ENCODE measurements around the gene IPPK. TPM values are rescaled to one million over a fixed set of nuclear protein-coding genes. Genes with fewer than 3 reads are reported as not detected.

The IPPK gene
- total and polyA plus RNA-seq, 2 of the 4 experiments (the other 2 are of a cell fraction): 25.1 to 26.8 TPM

GRCh38 chr9:92668746-92669526 lies 995 bp downstream of the IPPK start:
- H3K9me1 ChIP-seq (ENCODE audit: insufficient read depth, low read length): peaks cover 13% of the 10 kb centered on the region
- H4K5ac ChIP-seq (ENCODE audit: low read depth, low read length): peak overlapping the region; percentile 24; the same call in 1 of the 2 replicates
- peak overlapping the region; percentile 99 for H2AK9ac ChIP-seq (replicated peaks; ENCODE audit: low read depth, low read length, poor library complexity)
- H3K79me1 ChIP-seq (ENCODE audit: low read depth in 1 of 2, low read length in 2 of 2): peaks cover 25 to 74% of the 10 kb centered on the region in 2 experiments
- peak; percentile 50 for ATAC-seq (ENCODE audit: low read depth)
- peak overlapping the region; percentile 77 for H2AK5ac ChIP-seq (ENCODE audit: low read depth, low read length)
- H3K27ac ChIP-seq (ENCODE audit: insufficient read depth, low read length): peak overlapping the region; percentile 85
- H3K9me3 ChIP-seq (ENCODE audit: control insufficient read depth, insufficient read depth, low read length): no peaks in the 10 kb centered on the region
- peaks cover 6% of the 10 kb centered on the region for H3K36me3 ChIP-seq (ENCODE audit: control insufficient read depth, insufficient read depth, low read length)
- H3K14ac ChIP-seq (replicated peaks; ENCODE audit: low read depth, low read length): peak overlapping the region; percentile 92
- BruUV-seq (replicated peaks): TSS peak; percentile 59
- H2AFZ ChIP-seq (replicated peaks; ENCODE audit: low read length, poor library complexity): peak overlapping the region; percentile 99
- TF ChIP-seq RAD21 (IDR thresholded peaks at IDR 0.05; ENCODE audit: low read length) (no peak), POLR2A (IDR thresholded peaks at IDR 0.05; ENCODE audit: low read depth, low read length) (peak; percentile 65; the same call in 1 of the 2 replicates), MAFK (IDR thresholded peaks at IDR 0.05; ENCODE audit: low read depth, low read length) (no peak), CHD1 (IDR thresholded peaks at IDR 0.05; ENCODE audit: low read depth, low read length) (0 out of 2 replicates have a peak, but pooled peaks have one; percentile 53), MAZ (IDR thresholded peaks at IDR 0.05; ENCODE audit: borderline replicate concordance, low read depth, low read length) (peak; percentile 86; the same call in 1 of the 2 replicates), SMC3 (IDR thresholded peaks at IDR 0.05; ENCODE audit: low read depth, low read length) (no peak), CEBPB (IDR thresholded peaks at IDR 0.05; ENCODE audit: low read depth, low read length) (no peak), BHLHE40 (IDR thresholded peaks at IDR 0.05; ENCODE audit: low read depth, low read length) (peak; percentile 21; the same call in 1 of the 2 replicates), NFE2L2 (IDR thresholded peaks at IDR 0.05; ENCODE audit: low read depth, low read length) (no peak)
- H3K27me3 ChIP-seq (ENCODE audit: control insufficient read depth, insufficient read depth, low read length): no peaks in the 10 kb centered on the region
- ChIA-PET CTCF (no interaction called here), POLR2A (ENCODE audit: unreplicated experiment) (no interaction called here)
- H3K9ac ChIP-seq (ENCODE audit: low read depth, low read length): peak overlapping the region; percentile 78
- peak overlapping the region; percentile 70 for H3K56ac ChIP-seq (ENCODE audit: extremely low read depth, insufficient read depth, low read length)
- dilution Hi-C loops (cut with HindIII; ENCODE audit: low sequenced_read_pairs, unreplicated experiment): no loop called here
- H4K8ac ChIP-seq (ENCODE audit: low read depth in 2 of 2, low read length in 2 of 2): peak overlapping the region; percentile 70 to 90
- peak overlapping the region; percentile 97 for H3K23ac ChIP-seq (ENCODE audit: low read depth, low read length)
- H4K91ac ChIP-seq (ENCODE audit: insufficient read depth, low read depth, low read length): peak overlapping the region; percentile 87
- H3K4me2 ChIP-seq (ENCODE audit: low read depth, low read length): peak overlapping the region; percentile 88
- peak overlapping the region; percentile 40 for H3K18ac ChIP-seq (ENCODE audit: low read depth, low read length)
- peak overlapping the region; percentile 91 for H2BK5ac ChIP-seq (ENCODE audit: low read depth, low read length, poor library complexity, severe bottlenecking)
- in situ Hi-C loops (cut with MboI; ENCODE audit: low sequenced_read_pairs): no loop called here
- peak overlapping the region; percentile 21; the same call in 1 of the 2 replicates for H2BK20ac ChIP-seq (ENCODE audit: low read depth, low read length)
- H3K4me3 ChIP-seq (ENCODE audit: insufficient read depth, low read depth, low read length): peak overlapping the region; percentile 79
- H2BK120ac ChIP-seq (ENCODE audit: low read depth, low read length): peak overlapping the region; percentile 59
- peaks cover 38% of the 10 kb centered on the region for H4K20me1 ChIP-seq (ENCODE audit: insufficient read depth, low read length)
- peak overlapping the region; percentile 92 for H3K4ac ChIP-seq (ENCODE audit: low read depth, low read length)
- intact Hi-C loops (cut with micrococcal nuclease): no loop called here
- WGBS, 2 experiments (ENCODE audit: extremely low coverage in 2 of 2, insufficient read length in 1 of 2): 39% methylated on average over 5 of the region's 14 CpGs; no CpG with 5 or more reads in 1 of the 2 experiments
- peaks cover 18% of the 10 kb centered on the region for H3K4me1 ChIP-seq (ENCODE audit: control insufficient read depth, insufficient read depth, low read length)
- 0 out of 3 replicates have a peak overlapping the region, but pooled peaks have one; percentile 20 for H2BK15ac ChIP-seq (ENCODE audit: low read depth, low read length)
- peak; percentile 65 for DNase-seq
